Activated CD4-positive, alpha-beta T cell treated with anti-CD3 and anti-CD28 coated beads for 36 hours (primary cell): ENCODE measurements around the gene SSRP1. TPM values are rescaled to one million over a fixed set of nuclear protein-coding genes. Genes with fewer than 3 reads are reported as not detected.

Experiments
- ATAC-seq: fragments of 200-7000 bp; cut with Tn5 transposase; one replicate; pipeline ENCODE4 v1.10.0; 2021; ENCODE audit warnings: mild to moderate bottlenecking, moderate library complexity
- CTCF ChIA-PET: fragments of 350-600 bp; sonication (Branson Sonifier 250); formaldehyde crosslinking; loops from one replicate; lab custom pipeline; 2021; ENCODE audit warnings: antibody characterized with exemption; lab: Charles Lee
- POLR2A ChIA-PET: fragments of 350-600 bp; sonication (Branson Sonifier 250); formaldehyde crosslinking; loops from one replicate; lab custom pipeline; 2021; ENCODE audit warnings: antibody characterized with exemption, inconsistent platforms; lab: Charles Lee
- DNase-seq: peaks from one replicate; pipeline ENCODE4 v3.0.0-alpha.2; 2020
- H3K27ac Mint-ChIP-seq: one replicate; pipeline ENCODE4 v1.8.0; 2021; ENCODE audit warnings: mixed read lengths
- H3K27me3 Mint-ChIP-seq: one replicate; pipeline ENCODE4 v1.8.0; 2021; ENCODE audit warnings: mixed read lengths
- H3K36me3 Mint-ChIP-seq: one replicate; pipeline ENCODE4 v1.8.0; 2021; ENCODE audit warnings: low read depth, mixed read lengths
- H3K4me1 Mint-ChIP-seq: one replicate; pipeline ENCODE4 v1.8.0; 2021; ENCODE audit warnings: mixed read lengths
- H3K4me3 Mint-ChIP-seq: one replicate; pipeline ENCODE4 v1.8.0; 2021; ENCODE audit warnings: mild to moderate bottlenecking, moderate library complexity, mixed read lengths
- H3K9me3 Mint-ChIP-seq: one replicate; pipeline ENCODE4 v1.8.0; 2021; ENCODE audit warnings: low read depth, mixed read lengths
- intact Hi-C, 2 experiments: fragments of 100-400 bp; cut with DNase I in 1 of 2; cut with micrococcal nuclease in 1 of 2; formaldehyde crosslinking; loops; one replicate each; pipeline versions ENCODE4 v1.14.2 to v1.15.1; 2022 to 2024; cut with DNase I, micrococcal nuclease
- total RNA-seq, 2 experiments: library from RNA; stranded (reverse); gene quantifications; one replicate each; pipeline ENCODE4 v1.2.3, GENCODE V29; 2021

The SSRP1 gene
- total RNA-seq, 2 experiments from 2014 or later = 279 to 296 TPM

GRCh38 chr11:57336111-57336666 lies 497 bp upstream of the SSRP1 start:
- Mint-ChIP-seq H3K27ac (peak overlapping the region; percentile 100), H3K9me3 (no peaks in the 10 kb centered on the region), H3K36me3 (peaks cover 38% of the 10 kb centered on the region), H3K4me3 (peak overlapping the region; percentile 97), H3K27me3 (no peaks in the 10 kb centered on the region), H3K4me1 (peaks cover 37% of the 10 kb centered on the region)
- ChIA-PET POLR2A (interaction anchor here (1.6 to 1.7 kb wide), 2 partner anchors 9 to 10 kb away, joined by 4 to 13 read pairs; partner anchors contain the start of gene TNKS1BP1), CTCF (interaction anchor here (0.7 to 3.2 kb wide), 5 partner anchors 10 to 180 kb away, joined by 3 to 12 read pairs (median 4); no protein-coding TSS in a partner anchor)
- peak; percentile 46 for DNase-seq
- intact Hi-C loops = loop anchor here in 1 of 2 experiments (5.0 to 10.0 kb wide), 3 partner anchors 331 to 1239 kb away; partner anchors contain the start of genes LPXN, SELENOH, ZDHHC5 and ZFP91
- ATAC-seq = peak; percentile 27

GRCh38 chr11:57335023-57335342 lies 709 bp downstream of the SSRP1 start:
- Mint-ChIP-seq H3K27ac (peak overlapping the region; percentile 81), H3K27me3 (no peaks in the 10 kb centered on the region), H3K36me3 (peaks cover 50% of the 10 kb centered on the region), H3K4me1 (peaks cover 49% of the 10 kb centered on the region), H3K4me3 (peak overlapping the region; percentile 97), H3K9me3 (no peaks in the 10 kb centered on the region)
- intact Hi-C loops = loop anchor here (1.0 to 10.0 kb wide), 10 partner anchors 10 to 1240 kb away; partner anchors contain the start of genes SELENOH (in 2 of the 2), LPXN (in 1 of the 2), MED19 (in 1 of the 2) and SLC43A3 (in 1 of the 2)
- no peak for DNase-seq
- no peak for ATAC-seq
- CTCF ChIA-PET = interaction anchor here (0.7 to 1.1 kb wide), 4 partner anchors 9 to 22 kb away, joined by 3 to 4 read pairs (median 3); no protein-coding TSS in a partner anchor
- POLR2A ChIA-PET = interaction anchor here (1.6 to 1.7 kb wide), 2 partner anchors 9 to 11 kb away, joined by 4 to 13 read pairs; partner anchors contain the start of gene TNKS1BP1

- Mint-ChIP-seq H3K4me1 (peaks cover 56% of the 10 kb centered on the region), H3K27ac (no peak overlapping the region), H3K9me3 (no peaks in the 10 kb centered on the region), H3K4me3 (no peak overlapping the region), H3K36me3 (peaks cover 71% of the 10 kb centered on the region), H3K27me3 (no peaks in the 10 kb centered on the region)
- DNase-seq (no peak), ATAC-seq (no peak)
- intact Hi-C loops = loop anchor here in 1 of 2 experiments (10.0 kb wide), 1 partner anchor 1242 kb away; the partner anchor contains the start of genes LPXN and ZFP91
- ChIA-PET POLR2A (no interaction called here), CTCF (interaction anchor here (1.4 kb wide), 1 partner anchor 126 kb away, joined by 3 read pairs; no protein-coding TSS in a partner anchor)
Measured at GRCh38 chr11:57332694-57333440, 2.8 kb downstream of the SSRP1 start.

- Mint-ChIP-seq H3K4me3 (no peak overlapping the region), H3K27ac (peak overlapping the region; percentile 14), H3K36me3 (peaks cover 83% of the 10 kb centered on the region), H3K4me1 (peaks cover 65% of the 10 kb centered on the region), H3K9me3 (no peaks in the 10 kb centered on the region), H3K27me3 (no peaks in the 10 kb centered on the region)
- DNase-seq (no peak), ATAC-seq (no peak)
- CTCF ChIA-PET = interaction anchor here (1.0 kb wide), 1 partner anchor 16 kb away, joined by 6 read pairs; no protein-coding TSS in a partner anchor
- intact Hi-C loops = loop anchor here in 1 of 2 experiments (10.0 kb wide), 1 partner anchor 1243 kb away; the partner anchor contains the start of genes LPXN and ZFP91
- POLR2A ChIA-PET = no interaction called here
Measured at GRCh38 chr11:57331720-57332119, 4.0 kb downstream of the SSRP1 start.

- no peaks in the 10 kb centered on the region for H3K27me3 Mint-ChIP-seq
- ATAC-seq (no peak), DNase-seq (peak; percentile 37)
- POLR2A ChIA-PET = no interaction called here
- CTCF ChIA-PET = interaction anchor here (0.7 to 1.4 kb wide), 3 partner anchors 16 to 197 kb away, joined by 3 to 4 read pairs (median 3); no protein-coding TSS in a partner anchor
- intact Hi-C loops = loop anchor here in 1 of 2 experiments (10.0 kb wide), 1 partner anchor 1245 kb away; the partner anchor contains the start of genes LPXN and ZFP91
- H3K36me3 Mint-ChIP-seq = peaks cover 98% of the 10 kb centered on the region
- no peak overlapping the region for H3K4me3 Mint-ChIP-seq
- H3K4me1 Mint-ChIP-seq = peaks cover 69% of the 10 kb centered on the region
- H3K27ac Mint-ChIP-seq = peak overlapping the region; percentile 76
- no peaks in the 10 kb centered on the region for H3K9me3 Mint-ChIP-seq
Measured at GRCh38 chr11:57330029-57330428, 5.7 kb downstream of the SSRP1 start.

GRCh38 chr11:57327721-57328120 lies 8.0 kb downstream of the SSRP1 start:
- Mint-ChIP-seq H3K36me3 (peaks cover 76% of the 10 kb centered on the region), H3K4me3 (no peak overlapping the region), H3K9me3 (no peaks in the 10 kb centered on the region), H3K27me3 (no peaks in the 10 kb centered on the region), H3K4me1 (peaks cover 62% of the 10 kb centered on the region), H3K27ac (peak overlapping the region; percentile 2)
- DNase-seq (no peak), ATAC-seq (no peak)
- intact Hi-C loops = loop anchor here in 1 of 2 experiments (5.0 kb wide), 1 partner anchor 100 kb away; the partner anchor contains the start of gene SLC43A3
- ChIA-PET CTCF (interaction anchor here (0.6 kb wide), 1 partner anchor 200 kb away, joined by 3 read pairs; no protein-coding TSS in a partner anchor), POLR2A (no interaction called here)

DNA sequence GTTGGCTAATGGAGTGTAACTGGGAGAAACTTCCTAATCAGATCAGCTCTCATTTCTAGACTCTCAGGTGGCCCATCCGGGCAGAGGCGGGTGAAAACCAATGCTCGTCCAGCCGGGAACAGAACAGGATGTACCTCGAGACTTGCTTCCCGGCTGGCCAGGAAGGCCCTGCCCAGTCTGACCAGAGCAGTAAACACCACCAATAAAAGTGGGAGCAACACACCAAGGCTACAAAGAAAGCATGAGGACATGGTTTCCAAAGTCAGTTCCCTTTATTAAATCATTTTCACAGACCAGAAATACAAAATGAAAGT lies 10.0 kb downstream of the SSRP1 start:
- Mint-ChIP-seq H3K9me3 (no peaks in the 10 kb centered on the region), H3K27ac (peak overlapping the region; percentile 98), H3K4me1 (peaks cover 63% of the 10 kb centered on the region), H3K4me3 (peak overlapping the region; percentile 82), H3K27me3 (no peaks in the 10 kb centered on the region), H3K36me3 (peaks cover 63% of the 10 kb centered on the region)
- intact Hi-C loops = loop anchor here (1.0 to 5.0 kb wide), 5 partner anchors 10 to 1253 kb away; partner anchors contain the start of genes SSRP1 (in 2 of the 2), SLC43A3 (in 1 of the 2) and ZFP91 (in 1 of the 2)
- POLR2A ChIA-PET = interaction anchor here (0.6 to 2.7 kb wide), 4 partner anchors 10 to 14 kb away, joined by 3 to 13 read pairs (median 4); partner anchors contain the start of gene SSRP1
- CTCF ChIA-PET = interaction anchor here (0.6 to 1.9 kb wide), 5 partner anchors 10 to 411 kb away, joined by 3 to 8 read pairs (median 4); partner anchors contain the start of gene P2RX3
- DNase-seq (no peak), ATAC-seq (no peak)

- H3K36me3 Mint-ChIP-seq = peaks cover 57% of the 10 kb centered on the region
- ATAC-seq = peak; percentile 88
- ChIA-PET CTCF (interaction anchor here (0.6 to 1.9 kb wide), 4 partner anchors 10 to 412 kb away, joined by 3 to 8 read pairs (median 4); no protein-coding TSS in a partner anchor), POLR2A (interaction anchor here (0.6 to 2.7 kb wide), 4 partner anchors 10 to 14 kb away, joined by 3 to 13 read pairs (median 4); partner anchors contain the start of gene SSRP1)
- peak within 1 kb of the TSS; percentile 98 for H3K27ac Mint-ChIP-seq
- H3K4me3 Mint-ChIP-seq = peak within 1 kb of the TSS; percentile 82
- DNase-seq = peak; percentile 94
- no peaks in the 10 kb centered on the region for H3K9me3 Mint-ChIP-seq
- H3K27me3 Mint-ChIP-seq = no peaks in the 10 kb centered on the region
- intact Hi-C loops = loop anchor here (1.0 to 5.0 kb wide), 6 partner anchors 10 to 1254 kb away; partner anchors contain the start of genes SSRP1 (in 2 of the 2), SLC43A3 (in 1 of the 2) and ZFP91 (in 1 of the 2)
- peaks cover 58% of the 10 kb centered on the region for H3K4me1 Mint-ChIP-seq
Measured at GRCh38 chr11:57324886-57325734, 10.6 kb downstream of the SSRP1 start, which contains the start of gene TNKS1BP1. TSS of gene TNKS1BP1 (minus strand) at chr11:57324952. CDS start at chr11:57321885, 3,067 bp downstream.

DNA sequence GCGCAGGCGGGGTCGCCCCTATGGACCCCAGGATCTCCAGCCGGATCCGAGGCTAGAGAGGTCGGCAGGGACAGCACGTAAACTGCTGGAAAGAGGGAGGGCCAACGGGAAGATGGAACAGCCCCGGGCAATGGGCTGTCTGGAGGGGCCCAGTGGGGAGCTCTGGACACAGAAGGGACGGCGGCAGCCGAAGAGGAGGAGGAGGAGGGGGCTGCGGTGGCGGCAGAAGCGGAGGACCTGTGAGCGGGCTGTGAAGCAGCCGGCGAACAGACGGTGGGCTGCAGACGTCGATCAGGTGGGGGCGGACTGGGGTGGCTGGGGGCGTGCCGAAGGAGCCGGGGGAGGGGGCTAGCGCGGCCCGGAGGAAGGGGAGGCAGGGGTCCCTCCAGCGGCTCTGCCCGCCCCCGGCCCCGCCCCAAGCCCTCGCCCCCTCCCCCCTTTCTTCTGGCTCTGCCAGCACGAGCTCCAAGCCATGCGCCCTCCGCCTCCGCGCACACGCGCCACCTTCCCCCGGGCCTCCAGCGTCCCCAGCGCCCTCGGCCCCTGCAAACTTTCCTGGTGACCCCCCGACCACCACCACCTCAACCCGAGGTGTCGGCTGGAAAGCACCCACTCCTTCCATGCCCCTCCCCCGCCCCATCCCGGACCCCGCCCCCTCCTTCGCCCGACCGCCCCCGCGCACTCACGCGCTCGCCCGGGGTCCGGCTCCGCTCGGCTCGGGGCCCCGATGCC lies 11.4 kb downstream of the SSRP1 start:
- Mint-ChIP-seq H3K4me1 (peaks cover 51% of the 10 kb centered on the region), H3K36me3 (peaks cover 49% of the 10 kb centered on the region), H3K27me3 (no peaks in the 10 kb centered on the region), H3K9me3 (no peaks in the 10 kb centered on the region), H3K4me3 (peak overlapping the region; percentile 82), H3K27ac (peak overlapping the region; percentile 67)
- DNase-seq (no peak), ATAC-seq (no peak)
- intact Hi-C loops = loop anchor here (1.0 to 2.0 kb wide), 2 partner anchors 12 to 1254 kb away; partner anchors contain the start of gene ZFP91 (in 1 of the 2)
- ChIA-PET CTCF (interaction anchor here (0.5 to 2.1 kb wide), 4 partner anchors 13 to 341 kb away, joined by 3 to 8 read pairs (median 4); no protein-coding TSS in a partner anchor), POLR2A (interaction anchor here (0.6 to 2.7 kb wide), 3 partner anchors 11 to 13 kb away, joined by 4 to 13 read pairs (median 4); partner anchors contain the start of gene SSRP1)
